ENCODE results near the gene ISY1.

ISY1 gene

GRCh38 chr3:129180461-129180860 is 19.6 kb upstream of the ISY1 start:
- TF ChIP-seq, protein P1, sequence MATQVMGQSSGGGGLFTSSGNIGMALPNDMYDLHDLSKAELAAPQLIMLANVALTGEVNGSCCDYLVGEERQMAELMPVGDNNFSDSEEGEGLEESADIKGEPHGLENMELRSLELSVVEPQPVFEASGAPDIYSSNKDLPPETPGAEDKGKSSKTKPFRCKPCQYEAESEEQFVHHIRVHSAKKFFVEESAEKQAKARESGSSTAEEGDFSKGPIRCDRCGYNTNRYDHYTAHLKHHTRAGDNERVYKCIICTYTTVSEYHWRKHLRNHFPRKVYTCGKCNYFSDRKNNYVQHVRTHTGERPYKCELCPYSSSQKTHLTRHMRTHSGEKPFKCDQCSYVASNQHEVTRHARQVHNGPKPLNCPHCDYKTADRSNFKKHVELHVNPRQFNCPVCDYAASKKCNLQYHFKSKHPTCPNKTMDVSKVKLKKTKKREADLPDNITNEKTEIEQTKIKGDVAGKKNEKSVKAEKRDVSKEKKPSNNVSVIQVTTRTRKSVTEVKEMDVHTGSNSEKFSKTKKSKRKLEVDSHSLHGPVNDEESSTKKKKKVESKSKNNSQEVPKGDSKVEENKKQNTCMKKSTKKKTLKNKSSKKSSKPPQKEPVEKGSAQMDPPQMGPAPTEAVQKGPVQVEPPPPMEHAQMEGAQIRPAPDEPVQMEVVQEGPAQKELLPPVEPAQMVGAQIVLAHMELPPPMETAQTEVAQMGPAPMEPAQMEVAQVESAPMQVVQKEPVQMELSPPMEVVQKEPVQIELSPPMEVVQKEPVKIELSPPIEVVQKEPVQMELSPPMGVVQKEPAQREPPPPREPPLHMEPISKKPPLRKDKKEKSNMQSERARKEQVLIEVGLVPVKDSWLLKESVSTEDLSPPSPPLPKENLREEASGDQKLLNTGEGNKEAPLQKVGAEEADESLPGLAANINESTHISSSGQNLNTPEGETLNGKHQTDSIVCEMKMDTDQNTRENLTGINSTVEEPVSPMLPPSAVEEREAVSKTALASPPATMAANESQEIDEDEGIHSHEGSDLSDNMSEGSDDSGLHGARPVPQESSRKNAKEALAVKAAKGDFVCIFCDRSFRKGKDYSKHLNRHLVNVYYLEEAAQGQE (IDR thresholded peaks at IDR 0.05; ENCODE audit: insufficient replicate concordance, low read depth), result no peak
- TF ChIP-seq GABPA (IDR thresholded peaks at IDR 0.05; ENCODE audit: low read depth) (no peak), SPI1 (IDR thresholded peaks at IDR 0.05; ENCODE audit: borderline replicate concordance, low read depth) (no peak), POLR2AphosphoS5 (IDR thresholded peaks at IDR 0.05; ENCODE audit: low read depth) (no peak)
- TF ChIP-seq, protein P2, sequence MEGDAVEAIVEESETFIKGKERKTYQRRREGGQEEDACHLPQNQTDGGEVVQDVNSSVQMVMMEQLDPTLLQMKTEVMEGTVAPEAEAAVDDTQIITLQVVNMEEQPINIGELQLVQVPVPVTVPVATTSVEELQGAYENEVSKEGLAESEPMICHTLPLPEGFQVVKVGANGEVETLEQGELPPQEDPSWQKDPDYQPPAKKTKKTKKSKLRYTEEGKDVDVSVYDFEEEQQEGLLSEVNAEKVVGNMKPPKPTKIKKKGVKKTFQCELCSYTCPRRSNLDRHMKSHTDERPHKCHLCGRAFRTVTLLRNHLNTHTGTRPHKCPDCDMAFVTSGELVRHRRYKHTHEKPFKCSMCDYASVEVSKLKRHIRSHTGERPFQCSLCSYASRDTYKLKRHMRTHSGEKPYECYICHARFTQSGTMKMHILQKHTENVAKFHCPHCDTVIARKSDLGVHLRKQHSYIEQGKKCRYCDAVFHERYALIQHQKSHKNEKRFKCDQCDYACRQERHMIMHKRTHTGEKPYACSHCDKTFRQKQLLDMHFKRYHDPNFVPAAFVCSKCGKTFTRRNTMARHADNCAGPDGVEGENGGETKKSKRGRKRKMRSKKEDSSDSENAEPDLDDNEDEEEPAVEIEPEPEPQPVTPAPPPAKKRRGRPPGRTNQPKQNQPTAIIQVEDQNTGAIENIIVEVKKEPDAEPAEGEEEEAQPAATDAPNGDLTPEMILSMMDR (IDR thresholded peaks at IDR 0.05; ENCODE audit: insufficient read depth, low read length), result no peak
- H3K27ac ChIP-seq (replicated peaks), result no peak overlapping the region
- no peaks in the 10 kb centered on the region for H3K27me3 ChIP-seq (ENCODE audit: insufficient read depth, poor library complexity, severe bottlenecking)
- peak overlapping the region; percentile 66 for H3K4me3 ChIP-seq (replicated peaks; ENCODE audit: insufficient read depth, low read length)
- DNase-seq (ENCODE audit: low read depth in 1 of 2, low spot score in 1 of 2), result no peak

DNA sequence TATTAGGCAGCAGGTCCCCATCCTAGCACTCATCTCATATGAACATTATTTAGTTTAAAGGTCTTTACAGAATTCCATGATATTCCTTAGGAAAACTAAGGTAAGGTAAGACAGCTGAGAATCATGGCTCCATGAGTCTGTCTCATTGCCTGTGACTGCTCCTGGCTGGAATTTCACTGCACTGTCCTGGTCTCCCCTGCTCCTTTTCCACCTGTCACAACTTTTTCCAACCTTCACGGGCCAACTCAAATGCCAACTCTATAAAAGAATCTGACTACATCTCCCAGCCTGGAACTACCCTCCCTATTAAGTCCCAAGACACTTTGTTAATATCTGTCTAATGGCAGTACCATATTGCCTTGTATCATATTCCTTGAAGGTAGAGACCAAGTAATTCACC is 15.2 kb upstream of the ISY1 start:
- TF ChIP-seq, protein P1 (IDR thresholded peaks at IDR 0.05; ENCODE audit: insufficient replicate concordance, low read depth), result no peak
- TF ChIP-seq GABPA (IDR thresholded peaks at IDR 0.05; ENCODE audit: low read depth) (no peak), SPI1 (IDR thresholded peaks at IDR 0.05; ENCODE audit: borderline replicate concordance, low read depth) (no peak), POLR2AphosphoS5 (IDR thresholded peaks at IDR 0.05; ENCODE audit: low read depth) (no peak)
- TF ChIP-seq, protein P2 (IDR thresholded peaks at IDR 0.05; ENCODE audit: insufficient read depth, low read length), result no peak
- no peak for DNase-seq (ENCODE audit: low read depth in 1 of 2, low spot score in 1 of 2)
- Histone ChIP-seq H3K27me3 (ENCODE audit: insufficient read depth, poor library complexity, severe bottlenecking) (no peaks in the 10 kb centered on the region), H3K27ac (replicated peaks) (no peak overlapping the region), H3K4me3 (replicated peaks; ENCODE audit: insufficient read depth, low read length) (no peak overlapping the region)

DNA sequence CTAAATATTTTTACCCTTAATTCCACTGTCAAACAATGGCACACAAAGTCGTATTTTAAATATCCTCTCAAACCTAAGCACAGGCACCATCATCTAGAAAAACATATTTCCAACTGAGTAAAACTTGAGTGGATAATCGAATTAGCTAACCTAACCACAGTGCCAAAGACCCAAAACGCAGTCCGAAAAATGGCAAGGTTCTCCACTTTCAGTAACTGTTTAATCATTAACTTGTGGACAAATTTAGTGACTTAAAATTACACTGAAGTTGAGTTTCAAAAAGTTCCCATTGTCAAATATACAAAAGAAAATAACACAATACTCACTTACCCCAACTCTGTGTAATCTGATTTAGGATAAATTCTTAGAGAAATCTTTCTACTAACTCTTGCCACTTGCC is 12.9 kb upstream of the ISY1 start:
- Histone ChIP-seq H3K4me3 (replicated peaks; ENCODE audit: insufficient read depth, low read length) (no peak overlapping the region), H3K27me3 (ENCODE audit: insufficient read depth, poor library complexity, severe bottlenecking) (no peaks in the 10 kb centered on the region), H3K27ac (replicated peaks) (no peak overlapping the region)
- DNase-seq (ENCODE audit: low read depth in 1 of 2, low spot score in 1 of 2), result no peak
- TF ChIP-seq SPI1 (IDR thresholded peaks at IDR 0.05; ENCODE audit: borderline replicate concordance, low read depth) (no peak), GABPA (IDR thresholded peaks at IDR 0.05; ENCODE audit: low read depth) (no peak), POLR2AphosphoS5 (IDR thresholded peaks at IDR 0.05; ENCODE audit: low read depth) (no peak)
- TF ChIP-seq, protein P1 (IDR thresholded peaks at IDR 0.05; ENCODE audit: insufficient replicate concordance, low read depth), result no peak
- TF ChIP-seq, protein P2 (IDR thresholded peaks at IDR 0.05; ENCODE audit: insufficient read depth, low read length), result no peak

All from HL-60 (cell line).